Neural cell (in vitro differentiated cells): ENCODE measurements around the gene AFMID. TPM values are rescaled to one million over a fixed set of nuclear protein-coding genes. Genes with fewer than 3 reads are reported as not detected.

ENCODE experiments used
- H2AFZ ChIP-seq: fragments of 200-600, 300-800 bp; sonication (generic), shearing (Covaris generic); 2 replicates; pipeline ENCODE4 v1.6.0; 2014; ENCODE audit warnings: low read depth, mild to moderate bottlenecking, antibody characterized with exemption, low read length, moderate library complexity
- H3F3A ChIP-seq: fragments of 200-600 bp; shearing (Covaris generic); 2 replicates; pipeline ENCODE4 v1.6.1; 2016; ENCODE audit warnings: mild to moderate bottlenecking, moderate library complexity, mixed read lengths, antibody characterized with exemption, low read length; ENCODE audit not compliant: insufficient read depth, poor library complexity, severe bottlenecking
- H3K27ac ChIP-seq: fragments of 200-600, 300-800 bp; sonication (generic), shearing (Covaris generic); 2 replicates; pipeline ENCODE4 v1.5.1; 2014; ENCODE audit warnings: mild to moderate bottlenecking, low read length, moderate library complexity
- H3K27me3 ChIP-seq: fragments of 300-800, 200-600 bp; sonication (generic), shearing (Covaris generic); 2 replicates; pipeline ENCODE4 v1.6.0; 2014; ENCODE audit warnings: mild to moderate bottlenecking, low read depth, low read length, moderate library complexity; ENCODE audit not compliant: insufficient read depth
- H3K36me3 ChIP-seq: fragments of 300-800, 200-600 bp; sonication (generic), shearing (Covaris generic); 2 replicates; pipeline ENCODE4 v1.5.1; 2014; ENCODE audit warnings: mild to moderate bottlenecking, antibody characterized with exemption, low read length, moderate library complexity; ENCODE audit not compliant: insufficient read depth
- H3K4me2 ChIP-seq: fragments of 300-800, 200-600 bp; sonication (generic), shearing (Covaris generic); 2 replicates; pipeline ENCODE4 v1.6.0; 2014; ENCODE audit warnings: mild to moderate bottlenecking, low read length
- H3K4me3 ChIP-seq: fragments of 300-800, 200-600 bp; sonication (generic), shearing (Covaris generic); 2 replicates; pipeline ENCODE4 v1.5.1; 2014; ENCODE audit warnings: mild to moderate bottlenecking, low read length, moderate library complexity
- H3K79me2 ChIP-seq: fragments of 200-600 bp; shearing (Covaris generic); replicated peaks from 2 replicates; pipeline ENCODE4 v1.6.0; 2014; ENCODE audit warnings: mild to moderate bottlenecking, low read length, moderate library complexity; ENCODE audit not compliant: insufficient read depth
- H3K9ac ChIP-seq: fragments of 300-800, 200-600 bp; sonication (generic), shearing (Covaris generic); 2 replicates; pipeline ENCODE4 v1.6.1; 2016; ENCODE audit warnings: mild to moderate bottlenecking, low read length, mixed read lengths
- H3K9me2 ChIP-seq: fragments of 200-600 bp; shearing (Covaris generic); 2 replicates; pipeline ENCODE4 v1.6.1; 2016; ENCODE audit warnings: mild to moderate bottlenecking, low read length, mixed read lengths; ENCODE audit not compliant: insufficient read depth
- H3K9me3 ChIP-seq: fragments of 200-600, 300-800 bp; sonication (generic), shearing (Covaris generic); 2 replicates; pipeline ENCODE4 v1.6.1; 2016; ENCODE audit warnings: mild to moderate bottlenecking, mixed run types, low read length, moderate library complexity, mixed read lengths
- H4K20me1 ChIP-seq: fragments of 200-600 bp; shearing (Covaris generic); 2 replicates; pipeline ENCODE4 v1.6.1; 2016; ENCODE audit warnings: mild to moderate bottlenecking, mixed run types; ENCODE audit not compliant: insufficient read depth
- EP300 ChIP-seq: fragments of 450-650 bp; conservative IDR thresholded peaks from 2 replicates; pipeline ENCODE4 v1.6.1; 2014; ENCODE audit warnings: antibody characterized with exemption, mild to moderate bottlenecking, moderate library complexity; ENCODE audit not compliant: poor library complexity, severe bottlenecking
- EZH2 ChIP-seq: fragments of 200-600, 300-800 bp; shearing (Covaris generic), sonication (generic); IDR thresholded peaks from 2 replicates; pipeline ENCODE4 v1.6.1; 2014; ENCODE audit warnings: antibody characterized with exemption, low read length, borderline replicate concordance, mild to moderate bottlenecking; ENCODE audit not compliant: insufficient read depth, poor library complexity, severe bottlenecking
- MXI1 ChIP-seq: fragments of 450-650 bp; conservative IDR thresholded peaks from 2 replicates; pipeline ENCODE4 v1.6.1; 2014; ENCODE audit warnings: antibody characterized with exemption, mild to moderate bottlenecking; ENCODE audit not compliant: poor library complexity, severe bottlenecking
- POLR2AphosphoS5 ChIP-seq: IDR thresholded peaks from 2 replicates; pipeline ENCODE4 v1.6.1; 2012
- RAD21 ChIP-seq: fragments of 450-650 bp; conservative IDR thresholded peaks from 2 replicates; pipeline ENCODE4 v1.6.1; 2014; ENCODE audit warnings: antibody characterized with exemption, mild to moderate bottlenecking, moderate library complexity
- SMC3 ChIP-seq: fragments of 450-650 bp; conservative IDR thresholded peaks from 2 replicates; pipeline ENCODE4 v1.6.1; 2014; ENCODE audit warnings: antibody characterized with exemption, mild to moderate bottlenecking, moderate library complexity; ENCODE audit not compliant: poor library complexity
- TAF1 ChIP-seq: IDR thresholded peaks from 2 replicates; pipeline ENCODE4 v1.6.1; 2012; ENCODE audit warnings: low read depth
- polyA plus RNA-seq: library from polyadenylated mRNA; depleted of rRNA; stranded (reverse); fragments of >200 nt; gene quantifications from 2 replicates; pipeline ENCODE4 v1.2.3, GENCODE V29; 2014
- TF ChIP-seq, protein P1 (sequence below): fragments of 450-650 bp; IDR thresholded peaks from 2 replicates; pipeline ENCODE4 v1.5.1; 2014; ENCODE audit warnings: antibody characterized with exemption, mild to moderate bottlenecking, moderate library complexity; ENCODE audit not compliant: poor library complexity, severe bottlenecking
- TF ChIP-seq, protein P2 (sequence below): IDR thresholded peaks from 2 replicates; pipeline ENCODE4 v1.6.1; 2012; ENCODE audit warnings: borderline replicate concordance

AFMID gene
- polyA plus RNA-seq, 1 donor from 2014 or later = 15.8 TPM

DNA sequence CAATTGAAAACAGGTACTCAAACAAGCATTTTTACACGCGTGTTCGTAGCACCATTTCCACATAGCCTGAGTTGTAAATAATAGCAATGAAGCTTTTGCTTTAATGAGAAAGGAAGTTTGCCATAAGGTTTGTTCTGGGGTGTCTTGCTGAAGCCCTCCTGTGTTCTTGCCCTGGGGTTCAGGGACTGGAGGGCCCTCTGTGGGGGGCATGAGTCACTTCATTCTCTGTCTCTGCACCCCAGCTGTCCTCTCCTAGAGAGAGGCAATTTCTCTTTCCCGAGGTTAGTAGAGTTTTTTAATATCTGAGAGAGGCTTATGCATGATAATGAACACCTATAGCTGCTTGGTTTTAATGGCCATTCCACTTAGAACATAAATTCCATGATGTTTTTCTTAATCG, 9.6 kb downstream of the AFMID start:
- Histone ChIP-seq H3K9ac (no peak overlapping the region), H3K4me3 (no peak overlapping the region)
- no peak for TF ChIP-seq SMC3
- TF ChIP-seq, protein P1, sequence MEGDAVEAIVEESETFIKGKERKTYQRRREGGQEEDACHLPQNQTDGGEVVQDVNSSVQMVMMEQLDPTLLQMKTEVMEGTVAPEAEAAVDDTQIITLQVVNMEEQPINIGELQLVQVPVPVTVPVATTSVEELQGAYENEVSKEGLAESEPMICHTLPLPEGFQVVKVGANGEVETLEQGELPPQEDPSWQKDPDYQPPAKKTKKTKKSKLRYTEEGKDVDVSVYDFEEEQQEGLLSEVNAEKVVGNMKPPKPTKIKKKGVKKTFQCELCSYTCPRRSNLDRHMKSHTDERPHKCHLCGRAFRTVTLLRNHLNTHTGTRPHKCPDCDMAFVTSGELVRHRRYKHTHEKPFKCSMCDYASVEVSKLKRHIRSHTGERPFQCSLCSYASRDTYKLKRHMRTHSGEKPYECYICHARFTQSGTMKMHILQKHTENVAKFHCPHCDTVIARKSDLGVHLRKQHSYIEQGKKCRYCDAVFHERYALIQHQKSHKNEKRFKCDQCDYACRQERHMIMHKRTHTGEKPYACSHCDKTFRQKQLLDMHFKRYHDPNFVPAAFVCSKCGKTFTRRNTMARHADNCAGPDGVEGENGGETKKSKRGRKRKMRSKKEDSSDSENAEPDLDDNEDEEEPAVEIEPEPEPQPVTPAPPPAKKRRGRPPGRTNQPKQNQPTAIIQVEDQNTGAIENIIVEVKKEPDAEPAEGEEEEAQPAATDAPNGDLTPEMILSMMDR = no peak
- TF ChIP-seq RAD21 = no peak
- TF ChIP-seq EP300 = no peak
- TF ChIP-seq, protein P2, sequence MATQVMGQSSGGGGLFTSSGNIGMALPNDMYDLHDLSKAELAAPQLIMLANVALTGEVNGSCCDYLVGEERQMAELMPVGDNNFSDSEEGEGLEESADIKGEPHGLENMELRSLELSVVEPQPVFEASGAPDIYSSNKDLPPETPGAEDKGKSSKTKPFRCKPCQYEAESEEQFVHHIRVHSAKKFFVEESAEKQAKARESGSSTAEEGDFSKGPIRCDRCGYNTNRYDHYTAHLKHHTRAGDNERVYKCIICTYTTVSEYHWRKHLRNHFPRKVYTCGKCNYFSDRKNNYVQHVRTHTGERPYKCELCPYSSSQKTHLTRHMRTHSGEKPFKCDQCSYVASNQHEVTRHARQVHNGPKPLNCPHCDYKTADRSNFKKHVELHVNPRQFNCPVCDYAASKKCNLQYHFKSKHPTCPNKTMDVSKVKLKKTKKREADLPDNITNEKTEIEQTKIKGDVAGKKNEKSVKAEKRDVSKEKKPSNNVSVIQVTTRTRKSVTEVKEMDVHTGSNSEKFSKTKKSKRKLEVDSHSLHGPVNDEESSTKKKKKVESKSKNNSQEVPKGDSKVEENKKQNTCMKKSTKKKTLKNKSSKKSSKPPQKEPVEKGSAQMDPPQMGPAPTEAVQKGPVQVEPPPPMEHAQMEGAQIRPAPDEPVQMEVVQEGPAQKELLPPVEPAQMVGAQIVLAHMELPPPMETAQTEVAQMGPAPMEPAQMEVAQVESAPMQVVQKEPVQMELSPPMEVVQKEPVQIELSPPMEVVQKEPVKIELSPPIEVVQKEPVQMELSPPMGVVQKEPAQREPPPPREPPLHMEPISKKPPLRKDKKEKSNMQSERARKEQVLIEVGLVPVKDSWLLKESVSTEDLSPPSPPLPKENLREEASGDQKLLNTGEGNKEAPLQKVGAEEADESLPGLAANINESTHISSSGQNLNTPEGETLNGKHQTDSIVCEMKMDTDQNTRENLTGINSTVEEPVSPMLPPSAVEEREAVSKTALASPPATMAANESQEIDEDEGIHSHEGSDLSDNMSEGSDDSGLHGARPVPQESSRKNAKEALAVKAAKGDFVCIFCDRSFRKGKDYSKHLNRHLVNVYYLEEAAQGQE = no peak
- no peak for TF ChIP-seq POLR2AphosphoS5
- TF ChIP-seq EZH2 = no peak
- no peak for TF ChIP-seq MXI1
- no peak for TF ChIP-seq TAF1

DNA sequence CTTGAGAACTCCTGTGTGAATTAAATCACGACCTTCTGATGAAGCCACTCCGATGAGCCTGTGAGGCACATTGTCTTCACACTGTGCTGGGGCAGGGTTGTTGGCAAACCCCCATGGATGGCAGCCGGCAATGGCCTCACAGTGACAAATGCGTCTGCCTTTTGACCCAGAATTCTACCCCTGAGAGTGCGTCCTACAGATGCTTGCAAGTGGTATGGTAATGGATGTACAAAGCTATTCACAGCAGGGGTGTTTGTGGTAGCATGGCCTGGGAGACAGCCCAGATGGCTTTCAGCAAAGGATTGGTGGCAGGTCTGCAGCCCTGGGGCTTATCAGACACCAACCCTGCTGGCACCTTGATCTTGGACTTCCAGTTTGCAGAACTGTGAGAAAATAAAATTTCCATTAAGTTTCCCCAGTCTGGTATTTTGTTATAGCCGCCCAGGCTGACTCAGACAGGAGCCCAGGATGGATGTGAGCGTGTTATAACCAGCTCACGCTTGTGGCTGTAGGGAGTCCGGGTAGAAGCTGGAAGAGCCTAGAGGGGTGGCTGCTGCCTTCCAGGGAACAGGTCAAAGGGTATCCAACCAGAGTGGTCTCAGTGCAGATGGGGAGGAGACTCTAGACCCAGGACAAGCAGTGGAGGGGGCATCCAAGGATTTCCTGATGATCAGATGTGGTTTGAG, 10.1 kb downstream of the AFMID start:
- no peak overlapping the region for H3K27ac ChIP-seq
- no peak for TF ChIP-seq POLR2AphosphoS5
- TF ChIP-seq TAF1 = no peak
- TF ChIP-seq, protein P1 = no peak
- TF ChIP-seq, protein P2 = no peak
- TF ChIP-seq SMC3 = no peak
- no peaks in the 10 kb centered on the region for H4K20me1 ChIP-seq
- no peak overlapping the region for H3K4me2 ChIP-seq
- no peaks in the 10 kb centered on the region for H3K27me3 ChIP-seq
- H3K36me3 ChIP-seq = no peaks in the 10 kb centered on the region
- H3K79me2 ChIP-seq = no peaks in the 10 kb centered on the region
- no peak overlapping the region for H3K4me3 ChIP-seq
- no peaks in the 10 kb centered on the region for H3F3A ChIP-seq
- no peak overlapping the region for H2AFZ ChIP-seq
- no peak overlapping the region for H3K9ac ChIP-seq
- H3K9me2 ChIP-seq = no peaks in the 10 kb centered on the region
- no peaks in the 10 kb centered on the region for H3K9me3 ChIP-seq

More for the DNA sequence above, 9.6 kb downstream of the AFMID start:
- Histone ChIP-seq H3K9me3 (no peaks in the 10 kb centered on the region), H3K27ac (no peak overlapping the region), H3K79me2 (no peaks in the 10 kb centered on the region), H2AFZ (no peak overlapping the region), H3K9me2 (no peaks in the 10 kb centered on the region), H3F3A (no peaks in the 10 kb centered on the region), H4K20me1 (no peaks in the 10 kb centered on the region), H3K27me3 (no peaks in the 10 kb centered on the region), H3K36me3 (no peaks in the 10 kb centered on the region), H3K4me2 (no peak overlapping the region)
